ENCODE results near the gene TNS3.
"Not testable (repeated sequence)": the region's sequence is repeated elsewhere in the genome, so short reads cannot be mapped to it uniquely, and the experiment has no call there.

Gene TNS3

DNA sequence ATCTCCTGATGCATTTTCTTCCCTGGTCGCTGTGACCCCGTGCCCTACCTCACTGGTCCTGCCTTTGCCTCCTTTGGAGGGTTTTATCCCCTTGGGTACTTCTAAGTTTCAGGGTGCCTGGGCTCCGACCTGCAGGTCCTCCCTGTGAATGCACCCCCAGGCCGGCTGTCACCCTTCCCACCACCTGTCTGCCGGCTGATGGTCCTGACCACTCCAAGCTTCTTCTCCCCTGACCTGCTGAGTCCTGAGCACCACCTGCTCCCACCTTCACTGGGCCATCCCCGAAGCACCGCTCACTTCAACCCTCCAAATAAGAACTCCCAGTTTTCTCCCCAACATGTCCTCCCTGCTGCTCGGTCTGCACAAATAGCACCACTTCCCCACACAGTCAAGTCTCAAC lies 33.4 kb downstream of the TNS3 start:
- no peak overlapping the region for H3K4me3 ChIP-seq (ENCODE audit: low read depth, low read length)
- DNase-seq (ENCODE audit: low read depth): no peak

DNA sequence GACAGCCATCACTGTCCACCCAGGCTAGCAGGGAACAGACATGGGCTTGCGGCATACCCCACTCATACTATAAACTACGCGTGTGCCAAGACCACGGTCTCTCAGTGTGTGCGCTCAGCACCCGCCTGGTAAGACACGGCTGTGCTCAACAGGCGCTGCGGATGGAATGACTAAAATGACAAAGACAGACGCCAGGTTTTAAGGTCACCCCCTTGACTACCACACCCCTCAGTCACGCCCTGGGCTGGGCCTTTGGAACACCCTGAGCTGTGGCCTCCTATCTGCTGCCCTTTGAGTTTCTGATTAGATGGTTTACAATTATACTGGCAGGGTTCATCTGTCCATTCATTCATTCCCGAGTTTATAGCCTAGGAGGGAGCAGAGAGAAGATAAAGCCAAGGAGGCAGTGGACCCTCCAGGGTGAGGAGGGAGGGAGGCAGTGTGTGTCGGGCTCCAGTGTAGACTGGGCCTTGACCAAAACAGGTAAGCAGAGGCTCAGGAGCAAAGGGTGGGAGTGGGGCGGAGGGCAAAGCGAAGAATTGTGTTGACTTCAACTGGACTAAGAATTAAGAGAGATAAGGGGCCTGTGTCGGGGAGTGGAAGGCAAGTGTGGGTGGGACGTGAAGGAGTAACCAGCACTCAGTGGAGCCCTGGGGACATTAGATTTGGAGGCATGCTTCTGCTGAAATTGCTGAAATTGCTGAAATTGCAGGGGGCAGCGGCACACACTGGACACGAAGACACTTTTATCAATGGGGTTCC lies 35.0 kb downstream of the TNS3 start:
- DNase-seq (ENCODE audit: low read depth): no peak
- no peak overlapping the region for H3K4me3 ChIP-seq (ENCODE audit: low read depth, low read length)

DNA sequence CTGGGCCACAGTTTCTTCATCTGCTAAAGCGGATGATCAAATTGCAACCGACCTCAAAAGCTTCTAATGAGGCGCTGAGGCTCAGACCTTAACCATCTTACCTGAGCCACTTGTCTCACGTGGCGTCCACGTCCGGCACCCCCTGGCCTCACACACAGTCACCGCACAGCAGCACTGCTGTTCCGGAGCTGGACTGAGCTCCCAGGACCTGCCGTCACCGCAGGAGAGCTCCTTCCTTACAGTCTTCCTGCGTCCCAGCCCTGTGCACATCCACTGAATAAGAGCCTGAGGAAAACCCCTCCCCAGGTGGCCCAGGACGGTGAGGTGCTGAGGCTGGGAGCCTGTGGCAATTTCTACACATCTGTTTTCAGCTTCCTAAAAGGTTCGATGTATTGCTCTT lies 35.7 kb downstream of the TNS3 start:
- DNase-seq (ENCODE audit: low read depth): no peak
- H3K4me3 ChIP-seq (ENCODE audit: low read depth, low read length): no peak overlapping the region

DNA sequence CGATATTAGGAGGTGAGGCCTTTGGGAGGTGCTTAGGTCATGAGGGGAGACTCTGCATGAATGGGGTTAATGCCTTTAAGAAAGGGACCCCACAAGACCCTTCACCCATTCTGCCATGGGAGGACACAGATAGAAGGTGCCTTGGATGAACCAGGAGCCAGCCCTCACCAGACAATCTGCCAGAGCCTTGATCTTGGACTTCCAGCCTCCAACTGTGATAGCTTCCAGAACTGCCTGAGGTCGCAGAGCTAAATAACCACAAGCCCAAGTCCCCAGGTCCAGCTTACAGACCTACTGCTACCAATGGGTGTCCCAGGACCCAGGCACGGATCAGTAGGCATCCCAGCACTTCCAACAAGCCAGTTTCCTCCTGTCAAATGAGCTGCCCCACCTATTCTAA lies 37.5 kb downstream of the TNS3 start:
- DNase-seq (ENCODE audit: low read depth): no peak
- H3K4me3 ChIP-seq (ENCODE audit: low read depth, low read length): no peak overlapping the region

DNA sequence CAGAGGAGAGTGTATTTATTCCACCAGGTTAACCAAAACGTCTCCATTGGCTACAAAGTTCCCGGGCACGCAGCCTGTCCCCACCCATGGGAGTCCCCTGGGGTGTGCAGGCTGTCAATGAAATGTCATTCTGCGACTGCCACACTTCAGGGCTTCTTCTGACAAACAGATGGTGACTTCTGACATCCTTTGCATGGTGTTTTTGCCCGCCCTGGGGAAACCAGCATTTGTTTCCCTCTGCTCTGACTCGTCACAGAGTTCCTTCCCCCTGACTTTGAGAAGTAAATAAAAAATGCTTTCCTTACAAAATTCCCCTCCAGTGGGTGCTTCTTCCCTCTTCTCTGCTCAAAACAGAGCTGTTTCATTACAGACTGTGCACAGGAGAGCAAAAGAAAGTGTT lies 38.2 kb downstream of the TNS3 start:
- no peak overlapping the region for H3K4me3 ChIP-seq (ENCODE audit: low read depth, low read length)
- no peak for DNase-seq (ENCODE audit: low read depth)

DNA sequence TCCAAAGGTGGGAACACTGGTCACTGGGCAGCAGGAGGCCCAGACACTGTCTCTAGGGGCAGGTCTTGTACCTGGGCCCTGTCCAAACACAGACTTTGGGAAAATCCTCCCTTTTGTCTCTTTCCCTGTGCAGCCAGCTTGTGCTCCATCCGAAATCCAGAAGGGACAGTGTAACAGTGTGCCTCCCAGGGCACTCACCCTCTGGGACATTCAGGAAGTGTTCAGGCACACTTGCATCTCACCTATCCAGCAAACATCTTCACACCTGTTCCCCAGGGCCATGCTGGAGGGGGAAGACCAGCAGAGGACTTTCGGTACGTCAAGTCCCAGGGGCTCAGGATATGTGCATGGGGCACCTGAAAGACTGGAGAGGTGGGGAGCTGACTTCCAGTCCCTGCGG lies 38.9 kb downstream of the TNS3 start:
- DNase-seq (ENCODE audit: low read depth): no peak
- H3K4me3 ChIP-seq (ENCODE audit: low read depth, low read length): no peak overlapping the region

DNA sequence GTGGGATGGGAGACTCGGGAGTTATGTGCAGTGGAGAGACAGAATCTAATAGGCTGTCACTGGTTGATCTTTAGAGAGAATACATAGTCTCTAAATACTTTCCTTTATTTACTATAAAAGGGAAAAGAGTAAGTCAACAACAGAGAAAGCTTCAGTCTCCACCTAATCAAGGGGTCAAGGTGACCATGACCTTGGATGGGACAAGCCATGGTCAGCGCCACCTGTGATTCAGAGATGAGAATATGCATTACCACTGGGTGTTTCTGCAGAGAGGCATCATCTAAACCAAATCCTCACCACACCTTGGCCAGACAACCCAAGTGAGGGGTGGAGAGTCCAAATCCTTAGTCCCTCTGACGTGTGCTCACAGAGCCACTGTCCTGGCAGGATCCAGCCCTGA lies 39.9 kb downstream of the TNS3 start:
- no peak overlapping the region for H3K4me3 ChIP-seq (ENCODE audit: low read depth, low read length)
- DNase-seq (ENCODE audit: low read depth): no peak

DNA sequence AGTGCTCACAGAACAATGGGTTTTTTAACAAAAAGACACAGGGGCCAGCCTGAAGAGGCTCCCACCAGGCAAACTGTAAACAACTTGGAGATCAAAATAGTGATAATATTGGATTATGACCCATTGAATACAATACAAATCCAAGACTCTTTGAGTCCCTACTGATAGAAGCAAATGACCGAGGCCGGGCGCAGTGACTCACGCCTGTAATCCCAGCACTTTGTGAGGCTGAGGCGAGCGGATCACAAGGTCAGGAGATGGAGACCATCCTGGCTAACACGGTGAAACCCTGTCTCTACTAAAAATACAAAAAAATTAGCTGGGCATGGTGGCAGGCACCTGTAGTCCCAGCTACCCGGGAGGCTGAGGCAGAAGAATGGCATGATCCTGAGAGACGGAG lies 40.4 kb downstream of the TNS3 start:
- not testable (repeated sequence) for H3K4me3 ChIP-seq (ENCODE audit: low read depth, low read length)

DNA sequence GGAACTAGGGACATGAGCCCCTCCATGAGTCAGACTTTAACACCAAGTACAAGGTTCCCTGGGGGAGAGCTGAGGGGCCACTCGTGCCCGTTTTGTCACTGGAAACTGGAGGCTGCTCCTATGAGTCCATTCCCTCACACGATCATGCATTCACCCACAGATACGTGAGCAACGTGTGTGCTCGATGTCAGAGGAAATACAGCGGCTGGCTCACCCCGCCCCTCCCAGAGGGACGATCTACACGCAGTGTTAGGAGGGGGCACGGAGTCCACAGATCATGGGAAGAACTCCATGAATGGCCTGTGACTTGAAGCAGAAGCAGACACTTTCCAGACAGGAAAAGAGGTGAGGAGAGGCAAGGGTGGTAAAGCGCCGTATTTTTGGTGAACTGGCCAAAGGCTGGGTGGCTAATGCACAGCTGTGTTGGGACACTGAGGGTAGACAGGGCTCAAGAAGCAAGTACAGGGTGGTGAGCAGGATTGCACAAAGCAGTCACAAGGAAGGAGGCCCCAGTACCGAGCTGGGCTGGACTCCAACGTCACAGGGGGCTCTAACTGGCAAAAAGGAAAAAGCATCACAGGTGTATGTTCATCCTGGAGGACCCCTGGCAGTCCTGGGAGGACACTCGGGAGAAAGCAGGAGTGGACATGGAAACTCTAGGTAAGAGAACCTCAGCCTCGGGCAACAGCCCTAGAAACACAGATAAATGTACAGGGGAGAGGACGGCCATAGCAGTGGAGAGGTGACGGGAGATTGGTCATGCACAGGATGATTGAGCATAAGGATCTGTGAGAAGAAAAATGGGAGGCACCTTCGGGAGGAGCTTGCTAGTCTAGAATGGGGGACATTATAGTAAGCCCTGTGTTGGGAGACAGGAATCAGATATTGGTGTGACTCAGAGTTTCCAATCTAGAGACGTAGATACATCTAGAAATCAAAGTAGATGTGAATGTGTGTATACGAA lies 41.2 kb downstream of the TNS3 start:
- peak; percentile 43 for DNase-seq (ENCODE audit: low read depth)
- no peak overlapping the region for H3K4me3 ChIP-seq (ENCODE audit: low read depth, low read length)

More for the DNA sequence above, 40.4 kb downstream of the TNS3 start:
- DNase-seq (ENCODE audit: low read depth): not testable (repeated sequence)

DNA sequence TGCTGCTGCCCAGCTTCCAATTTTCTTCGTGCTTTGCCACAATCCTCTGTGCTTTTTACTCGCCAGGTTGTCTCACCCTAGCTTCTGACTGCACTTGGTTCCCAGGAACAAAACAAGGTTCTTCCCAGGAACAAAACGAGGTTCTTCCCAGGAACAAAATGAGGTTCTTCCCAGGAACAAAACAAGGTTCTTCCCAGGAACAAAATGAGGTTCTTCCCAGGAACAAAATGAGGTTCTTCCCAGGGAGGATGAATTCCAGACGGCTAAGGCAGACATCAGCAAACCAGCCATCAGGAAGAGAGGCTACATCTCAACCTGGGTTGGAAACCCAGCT lies 41.9 kb downstream of the TNS3 start:
- no peak for DNase-seq (ENCODE audit: low read depth)
- no peak overlapping the region for H3K4me3 ChIP-seq (ENCODE audit: low read depth, low read length)

DNA sequence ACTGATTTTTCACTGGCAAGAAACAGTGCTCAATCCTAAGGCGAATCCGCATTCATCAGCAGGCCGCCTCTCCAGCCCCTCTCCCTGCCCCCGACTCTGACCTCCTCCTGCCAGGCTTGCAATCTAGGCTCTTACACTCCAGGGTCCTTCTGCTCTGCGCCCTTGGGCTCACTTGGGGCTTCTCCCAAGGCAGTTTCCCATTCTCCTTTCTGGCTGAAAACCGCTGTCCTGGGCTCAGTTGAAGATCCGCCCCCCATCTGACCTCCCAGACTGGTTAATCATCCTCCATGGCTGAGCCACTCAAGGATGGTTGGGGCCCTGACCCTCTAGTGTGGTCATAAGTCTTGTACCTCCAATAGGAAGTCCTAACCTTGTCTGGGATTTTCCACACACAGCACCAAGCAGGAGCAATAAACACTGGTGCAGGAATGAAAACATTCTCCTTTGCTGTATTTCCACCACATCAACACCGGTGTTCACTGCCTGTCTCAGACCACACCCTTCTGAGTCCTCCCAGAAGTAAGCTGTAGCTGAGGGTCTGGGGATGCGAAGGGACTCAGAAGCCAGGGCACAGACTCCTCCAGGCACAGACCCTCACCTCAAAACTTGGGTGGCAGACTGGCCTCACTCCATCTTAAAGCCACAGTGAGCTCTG lies 42.4 kb downstream of the TNS3 start:
- H3K4me3 ChIP-seq (ENCODE audit: low read depth, low read length): no peak overlapping the region
- no peak for DNase-seq (ENCODE audit: low read depth)

DNA sequence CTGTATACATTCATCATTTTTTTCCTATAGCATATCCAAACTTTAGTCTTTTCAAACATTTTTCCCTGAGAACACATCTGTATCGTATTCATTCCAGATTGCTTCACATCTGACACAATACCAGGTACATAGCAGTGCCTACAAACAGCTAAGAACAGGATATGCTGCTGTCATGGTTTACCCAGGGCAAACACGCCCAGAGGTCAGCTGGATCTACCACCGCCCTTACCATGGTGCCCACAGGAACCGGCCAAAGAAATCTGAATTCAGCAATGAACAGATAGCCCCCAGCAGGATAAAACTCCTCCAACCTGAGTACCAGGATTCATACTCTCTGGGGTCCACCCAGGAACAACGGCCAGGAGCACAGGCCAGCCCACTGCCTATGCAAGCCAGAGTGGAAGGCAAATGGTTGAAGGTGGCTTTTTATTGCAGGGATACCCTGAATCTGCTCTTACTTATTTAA lies 43.0 kb downstream of the TNS3 start:
- no peak overlapping the region for H3K4me3 ChIP-seq (ENCODE audit: low read depth, low read length)
- DNase-seq (ENCODE audit: low read depth): no peak

DNA sequence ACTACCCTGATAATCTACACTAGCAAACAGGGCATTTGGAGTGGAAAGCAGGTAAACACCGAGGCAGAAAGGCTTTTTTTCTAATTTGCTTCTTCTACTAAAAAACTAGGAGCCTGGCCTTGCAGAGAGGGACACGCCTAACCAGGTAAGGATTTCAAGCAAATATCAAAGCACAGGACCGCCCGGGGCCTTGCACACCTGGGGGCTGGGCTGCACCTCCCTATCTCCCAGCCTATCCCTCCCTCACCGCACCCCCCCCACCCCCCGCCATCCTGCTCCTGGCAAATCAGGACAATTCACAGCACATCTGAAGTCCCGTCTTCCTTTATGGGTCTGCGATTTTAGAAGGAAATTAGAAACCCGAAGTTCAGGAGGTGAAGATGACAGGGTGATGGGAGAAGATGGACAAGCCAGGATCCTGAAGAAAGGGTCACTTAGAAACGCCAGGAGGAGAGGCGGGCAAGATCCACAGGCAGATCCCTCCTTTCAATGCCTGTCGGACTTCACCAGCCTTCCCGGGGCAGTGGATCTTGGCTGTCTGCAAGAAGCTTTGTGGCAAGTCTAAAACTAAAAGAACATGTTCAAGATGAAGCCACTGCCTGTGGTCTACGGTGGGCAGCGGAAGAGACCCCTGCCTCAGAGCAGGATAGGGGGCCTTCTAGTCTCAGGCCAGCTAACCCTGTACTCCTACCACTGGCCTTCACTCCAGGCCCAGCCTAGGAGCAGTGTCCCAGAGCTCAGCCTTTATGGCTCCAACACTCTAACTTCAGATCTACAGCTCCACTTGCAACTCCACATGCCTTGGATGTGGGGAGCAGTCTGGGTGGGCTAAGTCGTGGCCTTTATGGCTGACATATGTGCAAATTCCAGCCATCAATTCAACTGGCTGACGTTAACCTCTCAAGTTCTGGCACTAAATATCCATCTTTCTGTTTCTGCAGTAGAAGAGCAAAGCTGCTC lies 43.9 kb downstream of the TNS3 start:
- no peak for DNase-seq (ENCODE audit: low read depth)
- peak overlapping the region; percentile 46 for H3K4me3 ChIP-seq (ENCODE audit: low read depth, low read length)

DNA sequence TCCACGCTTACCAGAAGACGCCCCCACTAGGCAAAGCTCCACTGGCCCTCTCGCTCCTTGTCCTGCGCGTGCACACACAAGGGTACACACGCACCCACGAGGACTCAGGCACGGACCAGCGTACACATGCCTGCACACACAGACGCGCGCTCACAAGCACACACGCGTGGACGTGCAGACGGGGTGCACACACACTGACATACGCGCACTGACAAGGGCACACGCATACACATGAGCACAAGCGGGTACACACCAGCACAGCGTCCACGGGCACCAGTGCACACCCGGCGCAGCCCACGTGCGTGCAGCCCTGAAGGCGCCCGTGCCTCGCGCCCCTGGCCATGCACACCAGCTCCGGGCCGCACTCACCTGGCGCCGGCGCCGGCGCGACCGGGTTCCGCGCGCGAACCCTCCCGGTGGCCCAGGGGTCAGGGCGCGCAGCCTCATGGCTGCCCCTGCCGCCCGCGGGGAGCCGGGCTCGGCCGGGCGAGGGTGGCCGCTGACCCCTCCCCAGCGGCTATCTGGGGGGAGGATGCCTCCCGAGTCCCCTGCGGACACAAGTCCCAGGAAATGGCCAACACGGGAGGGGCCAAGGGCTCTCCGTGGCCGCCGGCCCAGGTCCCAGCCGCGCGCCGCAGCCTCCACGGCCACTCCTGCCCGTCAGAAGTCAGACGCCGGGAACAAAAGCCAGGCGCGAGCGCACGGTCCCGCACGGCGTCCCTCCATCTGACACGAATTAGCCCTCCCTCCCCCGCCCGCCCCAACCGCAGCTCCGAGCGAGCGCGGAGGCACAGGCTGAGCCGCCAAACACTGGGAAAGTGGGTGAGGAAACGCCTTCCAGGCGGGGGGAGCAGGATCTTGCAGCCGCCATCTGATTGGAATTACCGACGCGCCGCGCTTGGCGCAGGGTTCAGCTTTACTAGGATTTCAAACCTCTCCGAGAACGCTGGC lies 45.0 kb downstream of the TNS3 start:
- H3K4me3 ChIP-seq (ENCODE audit: low read depth, low read length): peak overlapping the region; percentile 46
- no peak for DNase-seq (ENCODE audit: low read depth)

DNA sequence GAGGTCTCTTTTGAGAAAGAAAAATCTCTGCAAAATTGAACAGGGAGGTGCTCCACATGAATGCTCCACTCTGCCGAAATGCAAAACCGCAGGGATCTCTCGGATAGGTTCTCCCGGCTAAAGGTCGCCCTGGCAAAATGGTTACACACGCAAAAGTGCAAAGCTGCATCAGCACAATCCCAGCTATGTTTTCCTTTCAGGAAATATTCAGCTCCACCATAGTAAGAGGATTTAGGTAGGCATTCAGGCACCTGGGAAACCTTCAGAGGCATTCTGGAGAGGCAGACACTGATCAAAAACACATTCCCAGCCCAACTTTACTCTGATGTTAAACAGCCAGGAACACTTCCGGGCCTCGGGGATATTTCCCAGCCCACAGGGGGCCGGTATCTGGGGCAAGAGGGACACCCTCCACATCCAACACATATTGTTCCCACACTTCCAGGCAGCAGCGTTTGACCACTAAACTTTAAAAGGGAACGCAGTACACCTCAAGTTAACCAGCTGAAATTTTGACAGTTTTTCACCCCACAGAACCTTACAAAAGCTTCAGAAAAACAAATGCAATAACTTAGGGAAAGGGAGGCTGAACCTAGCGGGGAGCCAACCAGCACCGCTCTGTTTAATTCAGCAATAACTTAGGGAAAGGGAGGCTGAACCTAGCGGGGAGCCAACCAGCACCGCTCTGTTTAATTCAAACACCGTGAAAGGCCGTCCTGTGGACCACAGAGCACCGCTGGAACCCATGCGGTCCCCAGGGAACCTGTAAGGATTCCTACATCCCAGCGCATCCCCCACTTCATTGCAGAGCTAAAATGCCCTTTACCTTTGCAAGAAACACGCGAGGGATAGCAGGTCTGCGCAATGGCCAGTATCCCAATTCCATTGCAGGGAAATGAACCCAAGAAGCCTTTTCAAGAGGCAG lies 45.9 kb downstream of the TNS3 start:
- no peak for DNase-seq (ENCODE audit: low read depth)
- H3K4me3 ChIP-seq (ENCODE audit: low read depth, low read length): peak overlapping the region; percentile 46

DNA sequence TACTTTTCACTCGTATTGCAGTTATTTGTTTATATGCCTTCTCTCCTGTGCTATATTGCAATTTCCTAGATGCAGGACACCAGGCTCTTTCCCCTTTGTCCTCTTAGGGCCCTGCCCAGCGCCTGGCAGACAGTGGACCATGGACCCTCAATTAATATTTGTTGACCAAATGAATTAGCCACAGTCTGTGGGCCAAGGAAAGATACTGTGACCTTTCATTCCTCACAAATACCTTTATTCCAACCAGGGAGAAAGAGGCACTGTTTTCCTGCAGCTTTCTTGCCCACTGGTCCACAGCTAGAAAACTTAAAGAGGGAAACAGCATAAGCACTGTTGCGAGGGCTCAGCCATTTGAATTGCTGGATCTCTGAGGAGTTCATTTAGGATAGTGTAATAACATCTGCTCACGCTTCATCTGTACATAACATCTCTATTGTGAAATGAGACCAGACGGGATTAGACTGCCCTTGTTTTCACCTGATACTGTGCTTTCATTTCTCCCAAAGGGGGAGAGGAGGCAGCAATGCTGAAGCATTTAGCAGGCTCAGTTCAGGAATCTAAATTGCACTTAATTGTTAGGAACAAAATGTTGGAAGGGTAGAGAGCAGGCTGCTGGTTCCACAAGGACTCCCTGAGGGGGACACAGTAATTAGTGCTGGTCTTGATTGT lies 46.7 kb downstream of the TNS3 start:
- H3K4me3 ChIP-seq (ENCODE audit: low read depth, low read length): no peak overlapping the region
- no peak for DNase-seq (ENCODE audit: low read depth)
